ENCODE results near the gene DNAJC6.

The DNAJC6 gene

GRCh38 chr1:65386439-65386838, 77.1 kb downstream of the DNAJC6 start:
- Histone ChIP-seq H3K9me3 (ENCODE audit: control insufficient read depth, insufficient read depth, low read length) (no peaks in the 10 kb centered on the region), H3F3A (ENCODE audit: control insufficient read depth, insufficient read depth) (no peaks in the 10 kb centered on the region), H3K79me2 (ENCODE audit: control insufficient read depth, low read length) (no peaks in the 10 kb centered on the region), H3K27me3 (ENCODE audit: control insufficient read depth, low read length) (no peaks in the 10 kb centered on the region), H3K4me1 (ENCODE audit: control insufficient read depth, low read length) (no peaks in the 10 kb centered on the region), H3K36me3 (ENCODE audit: control insufficient read depth, low read length) (no peaks in the 10 kb centered on the region), H3K4me2 (ENCODE audit: low read length) (no peak overlapping the region), H3K27ac (ENCODE audit: low read depth, low read length) (no peak overlapping the region), H3K9me2 (replicated peaks; ENCODE audit: control insufficient read depth, low read length) (no peaks in the 10 kb centered on the region), H4K20me1 (ENCODE audit: control insufficient read depth, insufficient read depth, low read depth, low read length) (no peaks in the 10 kb centered on the region), H3K4me3 (ENCODE audit: low read length) (no peak overlapping the region)
- TF ChIP-seq CTCF (IDR thresholded peaks at IDR 0.05; ENCODE audit: low read depth, low read length, poor library complexity, severe bottlenecking) (no peak), EZH2phosphoT487 (IDR thresholded peaks at IDR 0.05; ENCODE audit: borderline replicate concordance, low read length) (no peak)

- no peaks in the 10 kb centered on the region for H4K20me1 ChIP-seq (ENCODE audit: control insufficient read depth, insufficient read depth, low read depth, low read length)
- no peaks in the 10 kb centered on the region for H3K27me3 ChIP-seq (ENCODE audit: control insufficient read depth, low read length)
- H3K9me2 ChIP-seq (replicated peaks; ENCODE audit: control insufficient read depth, low read length) = no peaks in the 10 kb centered on the region
- no peaks in the 10 kb centered on the region for H3K36me3 ChIP-seq (ENCODE audit: control insufficient read depth, low read length)
- no peak overlapping the region for H3K4me3 ChIP-seq (ENCODE audit: low read length)
- TF ChIP-seq CTCF (IDR thresholded peaks at IDR 0.05; ENCODE audit: low read depth, low read length, poor library complexity, severe bottlenecking) (no peak), EZH2phosphoT487 (IDR thresholded peaks at IDR 0.05; ENCODE audit: borderline replicate concordance, low read length) (no peak)
- H3K79me2 ChIP-seq (ENCODE audit: control insufficient read depth, low read length) = no peaks in the 10 kb centered on the region
- no peaks in the 10 kb centered on the region for H3K4me1 ChIP-seq (ENCODE audit: control insufficient read depth, low read length)
- no peak overlapping the region for H3K27ac ChIP-seq (ENCODE audit: low read depth, low read length)
- no peak overlapping the region for H3K4me2 ChIP-seq (ENCODE audit: low read length)
- H3F3A ChIP-seq (ENCODE audit: control insufficient read depth, insufficient read depth) = no peaks in the 10 kb centered on the region
- no peaks in the 10 kb centered on the region for H3K9me3 ChIP-seq (ENCODE audit: control insufficient read depth, insufficient read depth, low read length)
Observed at GRCh38 chr1:65387821-65388220, 78.5 kb downstream of the DNAJC6 start.

- no peaks in the 10 kb centered on the region for H4K20me1 ChIP-seq (ENCODE audit: control insufficient read depth, insufficient read depth, low read depth, low read length)
- no peaks in the 10 kb centered on the region for H3K9me2 ChIP-seq (replicated peaks; ENCODE audit: control insufficient read depth, low read length)
- TF ChIP-seq CTCF (IDR thresholded peaks at IDR 0.05; ENCODE audit: low read depth, low read length, poor library complexity, severe bottlenecking) = no peak
- TF ChIP-seq EZH2phosphoT487 (IDR thresholded peaks at IDR 0.05; ENCODE audit: borderline replicate concordance, low read length) = no peak
- no peaks in the 10 kb centered on the region for H3F3A ChIP-seq (ENCODE audit: control insufficient read depth, insufficient read depth)
- no peaks in the 10 kb centered on the region for H3K79me2 ChIP-seq (ENCODE audit: control insufficient read depth, low read length)
- H3K9me3 ChIP-seq (ENCODE audit: control insufficient read depth, insufficient read depth, low read length) = no peaks in the 10 kb centered on the region
- H3K4me3 ChIP-seq (ENCODE audit: low read length) = no peak overlapping the region
- no peaks in the 10 kb centered on the region for H3K4me1 ChIP-seq (ENCODE audit: control insufficient read depth, low read length)
- no peaks in the 10 kb centered on the region for H3K36me3 ChIP-seq (ENCODE audit: control insufficient read depth, low read length)
- no peak overlapping the region for H3K4me2 ChIP-seq (ENCODE audit: low read length)
- no peak overlapping the region for H3K27ac ChIP-seq (ENCODE audit: low read depth, low read length)
- no peaks in the 10 kb centered on the region for H3K27me3 ChIP-seq (ENCODE audit: control insufficient read depth, low read length)
Observed at GRCh38 chr1:65388908-65389695, 79.8 kb downstream of the DNAJC6 start.
